GM13976 (cell line): ENCODE data around the gene ASCL2.

Experiments used
- DNase-seq: peaks from one replicate; pipeline ENCODE4 v3.0.0; 2012; ENCODE audit warnings: low spot score
- CTCF ChIP-seq: IDR thresholded peaks from 2 replicates; pipeline ENCODE4 v1.5.1; 2012; ENCODE audit warnings: borderline replicate concordance, mild to moderate bottlenecking; ENCODE audit not compliant: insufficient read depth; ENCODE audit errors: extremely low read depth, missing control alignments, control extremely low read depth
- in situ Hi-C: fragments of 300-500 bp; cut with MboI; formaldehyde crosslinking; loops from one replicate; pipeline ENCODE4 v1.12.0; 2022; ENCODE audit warnings: low sequenced_read_pairs, mixed read lengths, inconsistent platforms; ENCODE audit not compliant: unreplicated experiment

Gene ASCL2

GRCh38 chr11:2300936-2301630 is 30.7 kb upstream of the ASCL2 start:
- TF ChIP-seq CTCF: no peak
- DNase-seq: no peak
- in situ Hi-C loops: no loop called here

DNA sequence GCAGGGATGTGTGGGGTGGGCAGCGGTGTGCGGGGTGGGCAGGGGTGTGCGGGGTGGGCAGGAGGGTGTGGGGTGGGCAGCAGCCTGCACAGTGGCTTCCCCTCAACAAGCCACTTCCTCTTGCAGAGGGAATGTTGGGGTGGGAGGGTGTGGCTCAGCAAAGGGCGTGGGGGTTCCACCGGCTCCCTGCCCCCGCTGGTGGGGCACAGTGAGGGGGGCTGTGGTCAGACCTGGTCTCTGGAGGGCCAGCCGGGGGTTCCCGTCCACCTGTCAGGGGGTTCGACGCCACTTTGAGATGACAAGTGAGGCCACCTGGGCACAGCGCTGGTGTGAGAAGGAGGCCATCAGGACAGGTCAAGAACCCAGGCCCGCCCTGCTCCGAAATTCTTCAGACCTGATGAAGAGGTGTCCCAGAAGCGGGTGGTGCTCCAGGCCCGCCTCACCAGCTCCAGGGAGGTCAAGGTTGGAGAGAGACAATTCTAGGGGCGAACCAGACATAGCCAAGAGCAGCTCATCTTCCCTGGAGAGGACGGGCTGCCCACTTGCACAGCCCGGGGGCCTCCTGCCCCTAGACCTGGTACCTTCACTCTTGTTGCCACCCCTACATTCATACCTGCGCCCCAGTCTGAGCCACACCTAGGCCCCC is 30.0 kb upstream of the ASCL2 start:
- no peak for TF ChIP-seq CTCF
- DNase-seq: no peak
- in situ Hi-C loops: no loop called here

- no peak for DNase-seq
- in situ Hi-C loops: no loop called here
- no peak for TF ChIP-seq CTCF
These were observed 29.4 kb upstream of the ASCL2 start for GRCh38 chr11:2299773-2300172.

- no peak for TF ChIP-seq CTCF
- peak; percentile 66 for DNase-seq
- in situ Hi-C loops: no loop called here
These were observed 28.7 kb upstream of the ASCL2 start for GRCh38 chr11:2298795-2299761.

DNA sequence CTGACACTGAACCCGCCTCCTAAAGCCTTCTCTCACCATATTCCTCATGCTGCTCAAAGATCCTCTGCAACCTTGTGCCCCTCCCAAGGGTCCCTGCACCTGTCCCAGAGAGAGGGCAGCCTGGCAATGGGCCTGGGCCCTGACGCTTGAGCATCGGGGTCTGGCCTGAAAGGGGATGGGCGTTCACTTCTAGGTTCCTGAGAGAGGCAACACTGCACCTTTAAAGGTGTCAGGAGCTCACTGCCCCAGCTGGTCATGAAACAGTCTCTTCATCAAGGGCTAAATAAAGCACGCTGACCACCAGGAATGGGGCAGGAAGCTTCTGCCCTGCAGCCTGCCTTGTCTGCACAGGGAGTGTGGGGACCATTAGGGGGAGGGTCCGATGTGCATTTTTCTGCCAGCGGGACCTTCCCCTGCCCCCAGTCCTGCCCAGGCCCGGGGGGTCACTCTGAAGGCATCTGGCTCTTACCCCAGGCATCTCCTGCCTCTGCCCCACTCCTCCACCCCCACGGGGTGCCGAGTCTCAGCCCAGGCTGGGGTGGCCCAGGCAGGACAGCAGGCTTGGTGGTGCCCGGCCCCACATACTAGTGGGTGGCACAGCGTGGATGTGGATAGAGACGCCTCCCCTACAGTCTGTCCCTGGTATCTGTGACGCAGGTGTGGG is 27.9 kb upstream of the ASCL2 start:
- in situ Hi-C loops: no loop called here
- TF ChIP-seq CTCF: no peak
- no peak for DNase-seq

DNA sequence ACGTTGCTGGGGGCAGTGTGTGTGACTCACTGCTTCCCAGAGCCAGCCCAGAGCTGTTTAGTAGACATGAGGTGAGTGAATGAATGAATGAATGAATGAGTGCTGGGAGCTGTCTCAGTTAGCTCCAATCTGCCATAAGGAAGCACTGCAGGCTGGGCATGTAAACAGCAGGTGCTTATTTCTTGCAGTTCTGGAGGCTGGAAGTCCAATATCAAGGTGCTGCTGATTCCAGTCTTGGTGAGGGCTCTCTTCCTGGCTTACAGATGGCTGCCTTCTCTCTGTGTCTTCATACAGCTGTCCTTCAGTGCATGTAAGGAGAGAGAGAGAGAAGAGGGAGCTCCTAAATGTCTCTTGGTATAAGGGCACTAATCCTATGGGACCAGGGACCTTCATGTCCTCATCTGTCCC is 27.2 kb upstream of the ASCL2 start:
- in situ Hi-C loops: no loop called here
- TF ChIP-seq CTCF: no peak
- DNase-seq: no peak
